CD4-positive, CD25-positive, alpha-beta regulatory T cell (primary cell): ENCODE data around the gene PDLIM7. TPM values are rescaled to one million over a fixed set of nuclear protein-coding genes. Genes with fewer than 3 reads are reported as not detected.

Experiments used
- ATAC-seq, 2 donors: fragments of 150-1000 bp; cut with Tn5 transposase; one replicate each; pipeline ENCODE4 v1.10.0; 2021; ENCODE audit warnings: low read depth in 2 of 2, moderate number of reproducible peaks in 2 of 2, moderate library complexity in 1 of 2
- DNase-seq, 3 donors: peaks; one replicate each; pipeline versions ENCODE4 v3.0.0 to v3.0.0-alpha.2; 2012 to 2022; ENCODE audit warnings: mixed read lengths in 1 of 3
- H3K27ac ChIP-seq: one replicate; pipeline ENCODE4 v1.7.0; 2013; ENCODE audit warnings: mild to moderate bottlenecking, low read length; ENCODE audit not compliant: insufficient read depth, poor library complexity, severe bottlenecking
- H3K27me3 ChIP-seq: one replicate; pipeline ENCODE4 v1.7.0; 2013; ENCODE audit warnings: low read length; ENCODE audit not compliant: control insufficient read depth, insufficient read depth
- H3K36me3 ChIP-seq: one replicate; pipeline ENCODE4 v1.7.0; 2013; ENCODE audit warnings: mild to moderate bottlenecking, low read length, moderate library complexity; ENCODE audit not compliant: control insufficient read depth, insufficient read depth
- H3K4me1 ChIP-seq: 2 replicates; pipeline ENCODE4 v1.7.0; 2013; ENCODE audit warnings: mild to moderate bottlenecking, low read length; ENCODE audit not compliant: insufficient read depth, control insufficient read depth, poor library complexity, severe bottlenecking
- H3K4me3 ChIP-seq: one replicate; pipeline ENCODE4 v1.7.0; 2013; ENCODE audit warnings: low read depth, mild to moderate bottlenecking, low read length, moderate library complexity
- H3K9me3 ChIP-seq, 2 experiments: 1 replicate in 1 of 2; 2 replicates in 1 of 2; pipeline ENCODE4 v1.7.0; 2013; ENCODE audit warnings: low read length in 2 of 2, mild to moderate bottlenecking in 1 of 2, moderate library complexity in 1 of 2; ENCODE audit not compliant: control insufficient read depth in 2 of 2
- H3K27ac Mint-ChIP-seq, 3 donors: one replicate each; pipeline ENCODE4 v1.8.0; 2020 to 2022; ENCODE audit warnings: mild to moderate bottlenecking in 3 of 3, mixed read lengths in 3 of 3, moderate library complexity in 2 of 3
- H3K27me3 Mint-ChIP-seq: one replicate; pipeline ENCODE4 v1.8.0; 2022; ENCODE audit warnings: mild to moderate bottlenecking, mixed read lengths
- H3K36me3 Mint-ChIP-seq: one replicate; pipeline ENCODE4 v1.8.0; 2020; ENCODE audit warnings: mixed read lengths
- H3K4me1 Mint-ChIP-seq, 4 donors: one replicate each; pipeline ENCODE4 v1.8.0; 2020 to 2022; ENCODE audit warnings: mixed read lengths in 4 of 4, mild to moderate bottlenecking in 1 of 4
- H3K4me3 Mint-ChIP-seq, 4 donors: one replicate each; pipeline ENCODE4 v1.8.0; 2020 to 2022; ENCODE audit warnings: mild to moderate bottlenecking in 4 of 4, mixed read lengths in 4 of 4, moderate library complexity in 3 of 4
- H3K9me3 Mint-ChIP-seq, 7 donors: one replicate each; pipeline ENCODE4 v1.8.0; 2020 to 2022; ENCODE audit warnings: mixed read lengths in 7 of 7, mild to moderate bottlenecking in 3 of 7, moderate library complexity in 2 of 7
- polyA plus RNA-seq, 4 donors: library from polyadenylated mRNA; unstranded; fragments of 300-500 nt; fragmentation: Illumina TruSeq; gene quantifications; one replicate each; pipeline ENCODE4 v1.2.3, GENCODE V29; 2021
- total RNA-seq: library from RNA; stranded (reverse); gene quantifications from one replicate; pipeline ENCODE4 v1.2.3, GENCODE V29; 2022

Gene PDLIM7
- total and polyA plus RNA-seq, 5 donors from 2014 or later, result 1.6 to 7.8 (median 2.5) TPM

DNA sequence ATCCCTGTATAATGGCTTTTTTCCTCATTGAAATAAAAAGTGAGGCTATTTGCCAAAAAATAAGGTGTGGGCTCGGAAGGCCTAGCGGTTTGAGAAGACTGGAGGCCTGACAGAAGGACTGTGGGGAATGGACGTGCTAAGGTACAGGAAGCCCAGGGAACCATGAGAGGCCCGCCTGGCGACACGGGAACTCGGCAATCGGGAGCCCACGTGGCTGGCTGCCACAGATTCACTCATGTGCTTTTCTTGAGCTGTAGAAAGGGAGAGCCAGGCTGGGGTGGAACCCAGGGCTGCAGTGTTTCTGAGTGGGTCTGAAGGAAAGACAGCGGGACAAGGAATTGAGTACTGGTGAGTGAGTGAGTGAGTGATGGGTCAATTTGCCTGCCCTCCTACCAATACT is 31.2 kb upstream of the PDLIM7 start:
- no peaks in the 10 kb centered on the region for H3K4me1 ChIP-seq
- Mint-ChIP-seq H3K4me3 (no peak overlapping the region), H3K27me3 (no peaks in the 10 kb centered on the region), H3K27ac (no peak overlapping the region), H3K4me1 (peaks cover 0 to 5% (median 1%) of the 10 kb centered on the region in 4 donors), H3K36me3 (peaks cover 19% of the 10 kb centered on the region), H3K9me3 (peaks cover 0 to 1% (median 0%) of the 10 kb centered on the region in 7 donors)
- H3K27me3 ChIP-seq, result no peaks in the 10 kb centered on the region
- H3K27ac ChIP-seq, result no peak overlapping the region
- H3K36me3 ChIP-seq, result peaks cover 71% of the 10 kb centered on the region
- no peak overlapping the region for H3K4me3 ChIP-seq
- ATAC-seq, result no peak
- no peak for DNase-seq
- H3K9me3 ChIP-seq, result no peaks in the 10 kb centered on the region

DNA sequence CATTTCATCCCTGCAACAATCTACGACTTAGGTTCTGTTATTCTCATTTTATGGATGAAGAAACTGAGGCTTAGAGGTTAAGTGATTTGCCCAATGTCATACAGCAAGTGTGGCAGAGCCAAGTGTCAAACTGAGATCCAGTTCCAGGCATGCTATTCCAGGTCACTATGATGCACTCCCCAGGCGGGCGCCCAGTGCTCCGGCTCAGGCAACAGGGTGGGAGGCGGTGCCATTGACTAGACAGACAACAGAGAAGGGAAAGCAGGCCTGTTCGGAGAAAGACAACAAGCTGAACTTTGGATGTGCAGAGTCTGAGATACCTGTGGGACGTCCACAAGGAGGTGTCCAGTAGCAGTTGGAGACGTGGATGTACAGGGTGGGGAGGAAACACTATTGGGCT is 30.2 kb upstream of the PDLIM7 start:
- no peak overlapping the region for H3K27ac ChIP-seq

DNA sequence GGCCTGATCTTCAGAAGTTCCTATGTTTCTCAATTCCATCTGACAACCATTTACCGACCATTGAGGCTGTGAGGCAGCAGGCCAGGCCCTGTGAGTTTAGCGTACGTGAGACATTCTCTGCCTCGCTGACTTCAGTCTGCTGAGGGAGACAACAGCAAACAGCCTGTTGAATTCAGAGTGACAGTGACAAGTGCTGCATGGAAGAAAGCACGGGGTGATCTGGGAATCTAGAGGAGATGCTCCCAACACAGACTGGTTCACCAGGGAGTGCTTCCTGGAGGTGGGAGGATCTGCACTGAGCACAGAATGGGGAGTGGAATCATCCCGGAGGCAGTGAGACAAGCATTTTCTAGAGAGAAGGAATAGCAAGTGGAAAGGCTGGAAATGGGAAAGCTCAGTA is 29.4 kb upstream of the PDLIM7 start:
- Mint-ChIP-seq H3K4me3 (no peak overlapping the region), H3K4me1 (peaks cover 0 to 7% (median 3%) of the 10 kb centered on the region in 4 donors)

More for the DNA sequence above, 30.2 kb upstream of the PDLIM7 start:
- Mint-ChIP-seq H3K4me1 (peaks cover 0 to 7% (median 2%) of the 10 kb centered on the region in 4 donors), H3K27me3 (no peaks in the 10 kb centered on the region), H3K36me3 (peaks cover 15% of the 10 kb centered on the region), H3K27ac (no peak overlapping the region), H3K9me3 (peaks cover 0 to 1% (median 0%) of the 10 kb centered on the region in 7 donors), H3K4me3 (no peak overlapping the region)
- ATAC-seq (no peak), DNase-seq (no peak)
- Histone ChIP-seq H3K4me3 (no peak overlapping the region), H3K9me3 (no peaks in the 10 kb centered on the region), H3K36me3 (peaks cover 69% of the 10 kb centered on the region), H3K4me1 (no peaks in the 10 kb centered on the region), H3K27me3 (no peaks in the 10 kb centered on the region)

DNA sequence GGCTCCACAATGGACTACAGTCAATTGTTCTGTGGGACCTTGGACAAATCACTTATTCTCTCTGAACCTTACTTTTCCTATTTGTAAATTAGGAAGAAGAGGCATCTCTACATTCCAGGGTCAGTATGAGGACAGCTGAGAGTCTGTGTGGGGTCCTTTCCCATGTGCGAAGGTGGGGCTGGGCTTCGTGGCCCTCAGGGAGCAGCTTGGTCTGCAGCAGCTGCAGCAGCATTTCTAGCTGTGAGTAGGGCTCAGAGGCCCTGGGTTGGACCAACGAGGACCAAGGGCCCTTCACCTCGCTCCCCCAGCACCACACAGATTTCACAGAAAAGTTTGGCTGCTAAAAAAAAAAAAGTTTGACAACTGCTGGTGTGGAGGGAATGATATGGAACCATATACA is 28.8 kb upstream of the PDLIM7 start:
- H3K9me3 ChIP-seq, result no peaks in the 10 kb centered on the region
- ATAC-seq, result no peak
- no peaks in the 10 kb centered on the region for H3K27me3 ChIP-seq
- peaks cover 0 to 1% (median 0%) of the 10 kb centered on the region in 7 donors for H3K9me3 Mint-ChIP-seq
- DNase-seq, result no peak
- peaks cover 14% of the 10 kb centered on the region for H3K36me3 Mint-ChIP-seq
- no peak overlapping the region for H3K27ac Mint-ChIP-seq
- H3K4me1 Mint-ChIP-seq, result peaks cover 0 to 12% (median 4%) of the 10 kb centered on the region in 4 donors
- H3K4me3 ChIP-seq, result no peak overlapping the region
- peaks cover 67% of the 10 kb centered on the region for H3K36me3 ChIP-seq
- H3K4me3 Mint-ChIP-seq, result no peak overlapping the region
- H3K4me1 ChIP-seq, result peaks cover 4% of the 10 kb centered on the region
- H3K27me3 Mint-ChIP-seq, result no peaks in the 10 kb centered on the region
- no peak overlapping the region for H3K27ac ChIP-seq

More for the DNA sequence above, 29.4 kb upstream of the PDLIM7 start:
- H3K27me3 ChIP-seq, result no peaks in the 10 kb centered on the region
- no peaks in the 10 kb centered on the region for H3K4me1 ChIP-seq
- H3K9me3 ChIP-seq, result no peaks in the 10 kb centered on the region
- Mint-ChIP-seq H3K27ac (no peak overlapping the region), H3K9me3 (peaks cover 0 to 1% (median 0%) of the 10 kb centered on the region in 7 donors), H3K36me3 (peaks cover 11% of the 10 kb centered on the region), H3K27me3 (no peaks in the 10 kb centered on the region)
- DNase-seq (no peak), ATAC-seq (no peak)
- H3K4me3 ChIP-seq, result no peak overlapping the region
- peaks cover 65% of the 10 kb centered on the region for H3K36me3 ChIP-seq
- H3K27ac ChIP-seq, result no peak overlapping the region

DNA sequence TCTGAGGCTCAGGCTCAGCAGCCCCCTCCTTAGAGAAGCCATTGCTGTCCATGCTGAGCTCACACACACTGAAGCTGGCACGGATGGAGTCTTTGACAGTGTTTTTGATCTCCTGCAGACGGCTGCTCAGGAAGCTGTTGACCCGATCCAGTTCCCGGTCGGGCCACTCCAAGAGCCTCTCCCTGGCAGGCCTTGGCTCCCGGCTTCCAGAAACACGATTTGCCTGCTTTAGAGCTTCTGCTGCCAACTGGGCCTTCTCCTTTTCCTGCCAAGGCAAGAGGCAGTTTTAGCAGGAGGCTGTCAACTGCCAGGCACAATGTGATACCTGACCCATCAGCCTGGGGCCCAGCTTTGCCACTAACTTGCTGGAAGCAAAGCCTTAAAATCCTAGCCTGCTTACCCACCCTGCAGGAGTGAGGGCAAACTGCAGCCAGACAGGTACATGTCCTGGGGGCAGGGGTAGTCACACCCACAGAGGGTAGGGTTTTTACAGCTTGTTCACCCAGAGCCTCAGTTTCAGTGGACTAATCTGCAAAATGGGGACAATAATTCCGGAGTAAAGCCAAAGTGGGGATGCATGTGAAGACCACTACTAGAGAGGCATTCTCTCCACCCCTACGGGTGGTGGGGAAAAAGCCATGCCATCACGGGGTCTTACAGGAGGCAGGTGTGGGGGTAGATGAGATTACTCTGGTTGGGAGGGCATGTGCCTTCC is 27.7 kb upstream of the PDLIM7 start:
- no peak overlapping the region for H3K4me3 ChIP-seq
- no peak overlapping the region for H3K4me3 Mint-ChIP-seq
- peaks cover 60% of the 10 kb centered on the region for H3K36me3 ChIP-seq
- H3K4me1 Mint-ChIP-seq, result peaks cover 0 to 23% (median 6%) of the 10 kb centered on the region in 4 donors
- DNase-seq (no peak), ATAC-seq (no peak)
- H3K27me3 Mint-ChIP-seq, result no peaks in the 10 kb centered on the region
- no peaks in the 10 kb centered on the region for H3K9me3 ChIP-seq
- H3K27ac ChIP-seq, result no peak overlapping the region
- H3K9me3 Mint-ChIP-seq, result no peaks in the 10 kb centered on the region
- no peaks in the 10 kb centered on the region for H3K27me3 ChIP-seq
- H3K36me3 Mint-ChIP-seq, result peaks cover 10% of the 10 kb centered on the region
- H3K27ac Mint-ChIP-seq, result no peak overlapping the region
- peaks cover 9% of the 10 kb centered on the region for H3K4me1 ChIP-seq

DNA sequence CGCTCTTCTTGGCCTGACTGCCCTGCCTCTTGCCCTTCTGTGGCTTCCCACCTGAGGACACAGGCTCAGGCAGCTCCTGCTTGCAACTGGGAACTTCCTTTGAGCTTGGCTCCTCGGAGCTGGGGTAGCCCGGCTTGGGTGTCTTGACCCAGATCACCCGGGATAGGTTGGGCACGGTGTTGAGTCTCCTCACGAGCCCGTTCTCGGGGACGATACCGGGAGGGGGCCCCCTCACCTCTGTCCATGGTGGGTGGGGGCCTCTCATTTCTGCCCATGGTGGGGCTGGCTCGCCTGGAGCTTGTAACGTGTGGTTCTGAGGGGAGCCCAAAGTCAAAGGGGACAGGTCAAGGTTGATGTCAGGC is 27.1 kb upstream of the PDLIM7 start:
- Histone ChIP-seq H3K36me3 (peaks cover 54% of the 10 kb centered on the region), H3K4me1 (peaks cover 15% of the 10 kb centered on the region), H3K9me3 (no peaks in the 10 kb centered on the region), H3K4me3 (no peak overlapping the region), H3K27ac (no peak overlapping the region), H3K27me3 (no peaks in the 10 kb centered on the region)
- Mint-ChIP-seq H3K4me1 (peaks cover 0 to 27% (median 9%) of the 10 kb centered on the region in 4 donors), H3K27ac (no peak overlapping the region), H3K9me3 (no peaks in the 10 kb centered on the region), H3K27me3 (no peaks in the 10 kb centered on the region), H3K36me3 (peaks cover 6% of the 10 kb centered on the region), H3K4me3 (no peak overlapping the region)
- ATAC-seq (no peak), DNase-seq (no peak)

DNA sequence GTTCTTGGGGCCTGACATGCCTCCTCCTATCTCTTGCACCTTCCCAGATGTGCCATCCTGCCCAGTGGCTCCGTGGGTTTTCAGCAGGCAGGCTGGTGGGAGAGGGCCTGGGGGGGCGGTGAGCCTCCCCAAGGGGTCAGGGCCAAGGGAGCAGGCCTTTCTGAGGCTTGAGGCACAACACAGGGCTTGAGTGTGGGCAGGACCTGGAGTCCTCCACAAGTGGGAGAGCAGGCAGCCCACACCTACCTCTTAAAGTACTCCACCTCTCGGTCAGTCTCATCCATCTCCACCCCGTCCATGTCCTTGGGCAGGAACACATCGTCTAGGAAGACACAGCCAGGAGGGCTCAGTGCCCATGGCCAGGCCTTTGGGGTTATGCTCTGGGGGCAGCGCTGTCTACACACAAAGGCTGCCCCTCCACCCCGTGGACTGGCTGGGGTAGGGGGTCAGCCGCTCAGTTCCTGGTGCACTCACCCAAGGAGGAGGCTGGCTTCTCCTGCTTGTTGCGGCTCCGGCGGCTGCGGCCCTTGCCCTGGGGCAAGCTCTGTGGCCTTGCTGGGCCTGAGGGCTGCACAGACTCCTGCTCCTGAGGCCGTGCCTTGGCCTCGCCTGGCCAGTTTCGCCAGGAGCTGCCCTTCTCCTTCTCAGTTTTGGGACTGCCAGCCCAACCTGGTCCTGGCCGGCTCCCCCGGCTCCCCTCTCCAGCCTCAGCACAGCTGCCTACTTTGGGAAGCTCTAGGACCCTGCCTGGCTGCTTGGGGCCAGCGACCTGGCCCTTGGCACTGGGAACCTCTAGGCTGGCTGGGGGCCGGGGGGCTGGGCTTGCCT is 26.5 kb upstream of the PDLIM7 start:
- peaks cover 3% of the 10 kb centered on the region for H3K36me3 Mint-ChIP-seq
- H3K27me3 Mint-ChIP-seq, result no peaks in the 10 kb centered on the region
- Histone ChIP-seq H3K27ac (no peak overlapping the region), H3K4me3 (no peak overlapping the region), H3K9me3 (no peaks in the 10 kb centered on the region), H3K4me1 (peaks cover 20% of the 10 kb centered on the region), H3K27me3 (no peaks in the 10 kb centered on the region), H3K36me3 (peaks cover 48% of the 10 kb centered on the region)
- no peak overlapping the region for H3K4me3 Mint-ChIP-seq
- no peak for DNase-seq
- no peak for ATAC-seq
- peaks cover 0 to 33% (median 9%) of the 10 kb centered on the region in 4 donors for H3K4me1 Mint-ChIP-seq
- no peaks in the 10 kb centered on the region for H3K9me3 Mint-ChIP-seq
- no peak overlapping the region for H3K27ac Mint-ChIP-seq
